ENCODE measurements around the gene CMTM8.

The CMTM8 gene

DNA sequence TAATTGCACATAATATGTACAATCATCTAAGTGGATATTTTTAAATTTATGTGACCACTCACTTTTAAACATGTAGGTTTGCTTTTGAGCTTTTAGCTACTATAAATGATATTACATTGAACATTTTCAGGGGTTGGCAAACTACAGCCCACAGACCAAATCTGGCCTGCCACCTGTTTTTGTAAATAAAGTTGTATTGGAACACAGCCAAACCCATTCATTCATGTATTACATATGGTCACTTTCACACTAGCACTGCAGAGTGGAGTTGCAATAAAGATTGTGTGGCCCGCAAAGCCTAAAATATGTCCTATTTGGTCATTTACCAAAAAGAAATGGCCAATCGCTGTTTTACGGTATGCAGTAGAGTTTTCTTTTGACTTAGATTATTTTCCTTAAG lies 174.4 kb downstream of the CMTM8 start:
- DNase-seq (ENCODE audit: low read depth) = no peak

DNA sequence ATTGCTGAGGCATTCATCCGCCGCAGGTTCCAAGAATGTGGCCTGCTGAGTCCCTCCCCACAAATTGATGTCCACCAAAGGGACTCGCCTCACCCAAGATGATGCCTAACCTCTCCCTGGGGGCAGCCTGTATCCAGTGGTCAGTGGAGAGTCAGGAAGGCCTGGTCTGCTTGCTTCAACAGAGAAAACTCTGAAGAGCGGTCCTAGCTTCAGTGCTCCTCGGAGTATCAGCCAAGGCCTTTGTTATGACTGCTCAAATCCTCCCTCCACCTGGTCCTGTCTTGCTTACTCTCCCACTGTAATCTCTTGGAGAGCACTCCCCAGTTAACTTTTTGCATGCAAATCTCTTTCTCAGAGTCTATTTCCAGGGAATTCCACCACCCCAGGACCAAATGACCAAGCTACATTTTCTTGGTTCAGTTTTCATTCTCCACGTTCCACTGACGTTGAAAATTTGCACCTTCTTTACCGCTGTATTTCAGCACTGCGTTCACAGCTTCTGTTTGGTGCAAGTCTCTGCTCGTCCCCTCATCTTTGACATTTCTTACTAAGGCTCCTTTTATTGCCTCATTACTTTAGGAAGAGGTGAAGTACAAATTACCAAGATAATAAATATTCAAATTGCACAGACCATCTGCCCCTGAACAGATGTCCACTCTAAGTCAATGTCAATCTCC lies 175.5 kb downstream of the CMTM8 start:
- DNase-seq (ENCODE audit: low read depth) = no peak

DNA sequence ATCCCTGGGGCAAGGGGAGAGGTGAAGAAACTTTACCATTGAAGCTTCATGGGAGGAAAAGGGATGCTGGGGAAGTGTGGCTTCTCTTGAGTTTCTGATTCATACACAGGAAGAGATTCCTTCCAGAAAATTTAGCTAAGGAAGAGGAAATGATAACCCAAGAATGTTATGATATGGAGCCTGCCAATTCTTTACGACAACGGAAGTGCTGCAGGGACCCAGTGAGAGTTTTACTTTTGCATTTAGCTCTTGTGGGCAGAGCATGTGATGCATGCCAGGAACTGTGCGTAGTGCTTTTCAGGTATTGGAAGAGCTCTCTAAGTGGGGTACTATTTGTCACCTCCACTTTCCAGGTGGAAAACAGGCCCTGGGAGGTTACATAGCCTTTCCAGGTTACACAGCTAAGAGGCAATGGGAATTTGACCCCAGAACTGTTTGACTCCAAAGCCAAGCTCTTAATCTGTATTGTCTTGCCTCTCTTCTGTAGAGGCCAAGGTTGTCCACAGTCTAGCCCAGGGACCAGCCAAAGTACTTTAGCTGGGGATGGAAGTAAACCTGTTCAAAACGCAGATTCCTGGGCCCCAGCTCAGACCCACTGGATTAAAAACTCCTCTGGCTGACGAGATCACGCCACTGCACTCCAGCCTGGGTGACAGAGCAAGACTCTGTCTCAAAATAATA lies 176.2 kb downstream of the CMTM8 start:
- DNase-seq (ENCODE audit: low read depth) = peak; percentile 83

DNA sequence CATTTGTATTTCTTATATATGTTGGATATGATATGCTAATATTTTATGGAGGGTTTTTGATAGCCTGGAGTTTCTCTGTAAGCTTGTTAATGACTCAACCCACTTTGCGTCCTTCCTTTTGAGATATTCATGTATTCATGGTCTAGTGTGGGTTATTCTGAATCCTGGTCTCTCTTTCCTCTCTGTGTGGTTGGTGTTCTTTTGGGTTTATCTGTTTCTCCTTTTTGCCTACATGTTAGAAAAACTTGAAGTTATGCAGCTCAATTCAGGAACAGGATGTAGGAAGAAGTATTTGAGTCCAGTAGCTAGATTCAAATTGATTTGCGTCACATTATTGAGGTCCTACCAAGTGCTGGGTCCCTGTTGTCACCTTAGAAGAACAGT lies 181.3 kb downstream of the CMTM8 start:
- DNase-seq (ENCODE audit: low read depth) = no peak
